HG02870 (cell line): ENCODE results near the gene ATP2B2.

Source experiments
- ATAC-seq: cut with Tn5 transposase; IDR thresholded peaks from one replicate; pipeline ENCODE4 v1.9.1; 2021; ENCODE audit warnings: mild to moderate bottlenecking, moderate library complexity; ENCODE audit not compliant: unreplicated experiment

Gene ATP2B2

GRCh38 chr3:10471054-10471688 lies 34.2 kb downstream of the ATP2B2 start:
- ATAC-seq = no peak

DNA sequence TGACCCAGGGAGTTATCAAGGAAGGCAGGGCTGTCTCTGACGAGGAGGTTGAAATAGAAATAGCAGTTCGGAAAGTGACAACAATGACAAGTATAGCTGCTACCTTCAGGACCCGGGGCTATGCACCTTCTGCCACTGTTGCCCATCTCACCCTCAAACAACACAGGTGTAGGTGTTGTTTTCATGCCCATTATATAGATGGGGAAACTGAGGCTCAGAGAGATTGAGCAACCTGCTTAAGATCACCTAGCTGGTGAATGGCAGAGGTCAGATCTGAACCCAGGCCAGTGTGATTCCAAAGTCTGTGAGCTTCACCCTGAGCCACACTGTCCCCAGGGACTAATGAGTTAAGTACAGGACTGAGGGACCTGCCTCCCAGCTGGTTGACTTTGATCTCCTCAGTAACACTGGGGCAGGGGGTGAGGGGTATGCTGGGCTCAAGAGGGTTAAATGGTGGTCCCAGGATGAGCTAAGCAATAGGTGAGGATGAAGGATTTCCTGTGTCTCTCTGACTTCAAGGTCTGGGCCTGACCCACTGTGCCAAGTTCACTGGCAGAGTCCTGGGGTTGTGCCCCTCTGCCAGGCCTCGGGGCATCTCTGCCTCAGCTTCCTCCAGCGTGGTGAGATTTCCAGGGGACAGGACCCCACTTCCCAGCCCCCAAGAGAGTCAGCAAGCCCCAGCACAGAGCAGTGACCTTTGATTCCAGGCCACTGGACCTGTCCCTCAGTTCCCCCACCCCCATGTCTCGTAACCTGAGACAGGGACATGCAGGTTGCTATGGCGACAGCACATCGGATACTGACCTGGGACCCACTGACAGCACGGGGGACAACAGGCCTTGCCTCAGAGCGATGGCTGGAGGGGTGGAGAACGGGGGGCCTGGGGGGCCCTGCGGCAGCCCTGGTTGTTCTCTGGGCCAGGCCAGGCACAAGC lies 35.0 kb downstream of the ATP2B2 start:
- ATAC-seq = no peak

DNA sequence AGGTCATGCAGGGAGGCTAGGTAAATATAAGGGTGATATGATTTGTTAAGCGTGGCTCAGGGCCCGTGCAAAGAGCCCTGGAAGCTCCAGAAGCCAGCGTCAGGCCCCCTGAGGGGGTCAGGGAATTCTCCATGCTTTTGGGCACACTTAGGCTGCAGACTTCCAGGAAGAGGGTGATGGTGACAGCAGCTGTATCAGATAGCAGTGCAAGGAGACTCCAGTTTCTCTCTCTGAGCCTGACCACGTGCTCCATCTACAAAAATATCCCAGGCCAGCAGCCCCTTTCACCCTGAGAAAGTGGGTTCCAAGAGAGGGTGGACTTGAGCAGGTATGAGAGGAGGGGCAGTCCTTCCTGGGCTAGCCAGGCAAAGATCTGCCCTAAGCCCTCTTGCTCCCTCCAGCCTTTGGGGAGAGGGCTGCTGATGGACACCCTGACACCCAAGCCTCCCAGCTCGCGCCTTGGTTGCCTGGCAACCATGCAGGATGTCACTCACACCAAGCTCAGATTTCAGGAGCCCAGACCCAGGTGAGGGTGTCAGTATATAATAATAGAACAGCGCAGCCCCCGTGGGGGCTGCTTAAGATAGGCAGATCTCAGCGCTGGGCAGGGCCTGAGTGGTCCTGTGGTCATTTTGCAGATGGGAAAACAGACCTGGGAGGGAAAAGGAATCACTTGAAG lies 35.8 kb downstream of the ATP2B2 start:
- no peak for ATAC-seq

GRCh38 chr3:10468613-10469354 lies 36.6 kb downstream of the ATP2B2 start:
- ATAC-seq = no peak

GRCh38 chr3:10467904-10468612 lies 37.3 kb downstream of the ATP2B2 start:
- no peak for ATAC-seq

DNA sequence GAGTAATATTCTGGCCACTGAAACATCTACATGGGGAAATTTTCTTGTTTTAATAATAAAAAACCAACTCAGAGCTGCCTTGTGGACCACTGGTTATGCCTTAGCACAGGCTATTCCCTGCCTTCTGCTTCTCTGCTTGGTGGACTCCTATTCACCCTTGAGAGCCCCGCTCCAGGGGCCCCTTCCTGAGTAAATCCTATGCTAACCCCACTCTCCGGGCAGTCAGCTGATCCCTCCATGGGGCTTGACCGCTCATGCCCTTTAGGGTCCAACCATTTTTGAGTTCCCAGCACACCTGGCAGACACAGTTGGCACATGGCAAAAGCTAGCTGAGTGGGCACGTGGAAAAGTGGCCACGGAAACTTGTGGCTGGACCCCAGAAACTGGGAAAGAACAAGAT lies 38.2 kb downstream of the ATP2B2 start:
- no peak for ATAC-seq

DNA sequence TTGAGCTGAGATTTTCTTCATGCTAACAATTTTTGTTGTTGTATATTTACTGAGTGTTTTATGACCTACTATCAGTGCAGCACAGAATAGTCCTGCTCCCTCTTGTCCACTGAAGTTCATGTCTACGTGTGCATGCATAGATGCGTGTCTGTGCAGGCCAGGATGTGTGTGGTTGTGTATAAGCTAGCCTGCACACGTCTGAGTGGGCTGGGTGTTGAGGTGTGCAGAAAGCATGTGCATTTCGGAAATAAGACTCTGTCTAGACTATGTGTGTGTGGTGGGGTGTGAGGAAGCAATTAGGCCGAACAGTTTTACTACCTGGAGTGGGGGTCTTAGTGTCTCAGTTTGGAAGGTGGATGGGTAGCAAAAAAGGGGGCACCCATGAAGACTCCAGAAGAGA lies 39.2 kb downstream of the ATP2B2 start:
- ATAC-seq = no peak

DNA sequence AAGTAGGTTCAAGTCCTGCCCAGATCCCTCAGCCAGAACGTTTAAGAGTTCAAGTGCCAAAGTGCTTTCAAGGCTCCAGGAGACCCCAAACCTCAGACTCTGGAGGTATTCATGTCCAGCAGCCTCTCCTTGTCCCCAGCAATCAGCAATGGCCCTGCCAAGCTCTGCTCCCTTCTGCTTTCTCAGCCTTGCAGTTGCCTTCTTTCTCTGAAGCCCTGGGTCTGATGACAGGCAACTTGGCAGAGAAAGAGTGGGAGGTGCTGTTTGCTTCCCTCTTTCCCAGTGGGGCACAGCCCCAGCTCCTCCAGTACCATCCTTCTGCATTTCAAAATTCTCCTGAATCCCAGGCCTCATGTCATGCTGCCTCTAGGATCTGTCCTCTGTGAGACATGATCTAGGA lies 40.2 kb downstream of the ATP2B2 start:
- ATAC-seq = no peak

- no peak for ATAC-seq
Measured at GRCh38 chr3:10463533-10464434, 41.6 kb downstream of the ATP2B2 start.

DNA sequence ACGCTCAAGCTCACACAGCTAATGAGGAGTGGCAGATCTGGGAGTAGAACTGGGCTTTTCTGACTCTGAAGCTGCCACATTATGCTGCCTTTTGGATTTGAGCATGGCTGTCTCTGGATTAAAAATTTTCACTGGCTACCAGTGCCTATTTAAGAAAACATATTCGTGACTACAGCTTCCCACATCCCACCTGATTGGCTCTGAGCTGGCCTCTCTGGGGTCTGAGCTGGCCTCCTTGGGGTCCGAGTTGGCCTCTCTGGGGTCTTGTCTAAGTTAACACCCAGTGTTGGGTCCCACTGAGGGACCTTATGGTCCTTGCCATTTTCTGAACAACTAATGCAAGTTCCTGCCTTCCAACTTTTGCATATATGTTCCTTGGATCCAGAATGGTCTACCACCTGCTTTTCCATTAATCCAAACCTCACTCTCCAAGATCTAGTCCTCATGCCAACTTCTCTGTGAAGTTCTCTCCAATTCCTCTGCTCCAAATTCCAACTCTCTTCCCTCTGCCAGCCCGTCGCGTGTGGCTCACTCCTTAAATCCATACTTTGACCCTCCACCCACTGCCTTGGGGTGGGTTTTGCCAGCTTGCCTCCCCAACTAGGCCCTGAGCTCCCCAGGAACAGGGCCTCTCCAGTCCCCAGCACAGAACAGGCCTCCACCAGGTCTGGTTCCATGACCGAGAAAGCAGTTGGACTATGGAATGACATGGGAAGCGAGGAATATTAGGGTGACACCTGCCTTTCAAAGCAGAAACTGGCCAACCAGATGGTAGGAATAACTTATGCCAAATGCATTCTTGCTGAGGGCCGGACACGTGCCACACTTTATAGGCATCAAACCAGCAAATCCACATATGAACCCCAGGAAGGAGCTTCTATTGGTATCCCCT lies 42.5 kb downstream of the ATP2B2 start:
- ATAC-seq = no peak

DNA sequence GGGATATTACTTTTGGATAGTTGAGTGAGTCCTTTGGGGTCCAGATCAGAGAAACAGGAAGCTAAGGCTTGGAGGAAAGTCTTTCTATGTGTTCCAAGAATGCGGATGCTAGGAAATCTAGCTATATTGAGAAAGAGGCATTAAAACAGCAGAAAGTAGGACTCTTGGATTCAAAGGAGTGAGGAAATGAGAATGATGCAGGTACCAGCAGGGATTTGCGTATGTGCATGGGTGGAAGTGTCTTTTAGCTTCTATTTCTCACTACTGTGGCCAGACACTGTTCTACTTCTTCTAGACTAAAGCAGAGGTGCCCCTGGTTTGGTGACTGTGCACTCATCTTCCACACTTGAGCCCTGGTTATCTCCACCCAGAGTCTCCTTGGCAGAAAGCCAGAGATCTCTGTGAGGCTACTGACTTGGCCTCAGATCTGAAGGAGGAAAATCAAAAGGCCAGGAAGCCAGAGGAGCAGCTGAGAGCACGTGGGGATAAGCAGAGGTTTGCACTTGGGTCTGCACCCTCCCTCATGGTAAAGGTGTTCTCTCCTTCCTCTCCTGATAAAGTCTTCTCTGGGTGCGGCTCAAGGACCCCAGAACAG lies 44.3 kb downstream of the ATP2B2 start:
- ATAC-seq = no peak

- no peak for ATAC-seq
Measured at GRCh38 chr3:10459954-10460754, 45.2 kb downstream of the ATP2B2 start.

- peak; percentile 45 for ATAC-seq
Measured at GRCh38 chr3:10457560-10457959, 47.8 kb downstream of the ATP2B2 start.

DNA sequence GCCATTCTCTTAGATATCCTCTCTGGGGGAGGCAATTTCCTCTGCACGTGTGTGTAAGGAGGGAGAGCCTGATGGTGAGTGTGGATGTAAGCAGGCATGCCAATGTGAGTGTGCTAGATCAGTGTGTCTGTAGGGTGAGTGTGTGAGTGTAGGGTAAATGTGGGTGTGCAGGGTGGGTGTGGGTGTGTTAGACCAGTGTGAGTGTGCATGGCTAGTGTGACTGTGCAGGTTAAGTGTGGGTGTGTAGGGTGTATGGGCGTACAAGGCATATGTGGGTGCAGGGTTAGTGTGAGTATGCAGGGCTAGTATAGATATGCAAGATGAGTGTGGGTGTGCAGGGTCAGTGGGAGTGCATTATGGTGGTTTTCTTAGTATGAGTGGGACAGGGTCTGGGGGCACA lies 48.4 kb downstream of the ATP2B2 start:
- no peak for ATAC-seq

- no peak for ATAC-seq
Measured at GRCh38 chr3:10455545-10455914, 49.9 kb downstream of the ATP2B2 start.

GRCh38 chr3:10454907-10455544 lies 50.4 kb downstream of the ATP2B2 start:
- ATAC-seq = no peak
